Measurements from ENCODE around the gene NARF.
"Not testable (repeated sequence)": the region's sequence is repeated elsewhere in the genome, so short reads cannot be mapped to it uniquely, and the experiment has no call there.

NARF gene

DNA sequence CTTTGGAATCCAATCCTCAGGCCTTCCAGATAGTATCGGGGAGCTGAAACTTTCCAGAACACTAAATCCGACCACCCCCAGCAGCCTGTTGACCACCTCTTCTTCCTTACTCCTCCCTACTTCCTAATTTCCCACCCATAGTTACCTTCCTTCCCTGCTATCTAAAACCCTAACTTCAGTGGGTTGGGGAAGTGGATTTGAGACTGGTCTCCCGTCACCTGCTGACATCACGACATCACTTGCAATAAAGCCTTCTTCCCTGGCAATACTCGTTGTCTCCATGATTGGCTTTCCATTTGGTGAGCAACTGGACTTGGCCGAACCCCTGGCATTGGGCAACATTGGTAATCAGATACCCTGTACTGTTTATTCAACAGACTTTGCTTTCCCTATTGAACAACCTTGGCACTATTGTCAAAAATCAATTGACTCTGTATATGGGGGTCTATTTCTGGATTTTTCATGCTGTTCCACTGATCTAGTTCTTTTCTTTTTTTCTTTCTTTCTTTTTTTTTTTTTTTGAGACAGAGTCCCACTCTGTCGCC lies 49.2 kb downstream of the NARF start:
- no peak overlapping the region for H3K4me3 ChIP-seq (ENCODE audit: low read depth, low read length)
- DNase-seq (ENCODE audit: low read depth, low spot score): no peak
- in situ Hi-C loops (cut with HindIII; ENCODE audit: low sequenced_read_pairs): no loop called here
- TF ChIP-seq, protein P1, sequence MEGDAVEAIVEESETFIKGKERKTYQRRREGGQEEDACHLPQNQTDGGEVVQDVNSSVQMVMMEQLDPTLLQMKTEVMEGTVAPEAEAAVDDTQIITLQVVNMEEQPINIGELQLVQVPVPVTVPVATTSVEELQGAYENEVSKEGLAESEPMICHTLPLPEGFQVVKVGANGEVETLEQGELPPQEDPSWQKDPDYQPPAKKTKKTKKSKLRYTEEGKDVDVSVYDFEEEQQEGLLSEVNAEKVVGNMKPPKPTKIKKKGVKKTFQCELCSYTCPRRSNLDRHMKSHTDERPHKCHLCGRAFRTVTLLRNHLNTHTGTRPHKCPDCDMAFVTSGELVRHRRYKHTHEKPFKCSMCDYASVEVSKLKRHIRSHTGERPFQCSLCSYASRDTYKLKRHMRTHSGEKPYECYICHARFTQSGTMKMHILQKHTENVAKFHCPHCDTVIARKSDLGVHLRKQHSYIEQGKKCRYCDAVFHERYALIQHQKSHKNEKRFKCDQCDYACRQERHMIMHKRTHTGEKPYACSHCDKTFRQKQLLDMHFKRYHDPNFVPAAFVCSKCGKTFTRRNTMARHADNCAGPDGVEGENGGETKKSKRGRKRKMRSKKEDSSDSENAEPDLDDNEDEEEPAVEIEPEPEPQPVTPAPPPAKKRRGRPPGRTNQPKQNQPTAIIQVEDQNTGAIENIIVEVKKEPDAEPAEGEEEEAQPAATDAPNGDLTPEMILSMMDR (IDR thresholded peaks at IDR 0.05; ENCODE audit: low read depth, low read length): no peak

DNA sequence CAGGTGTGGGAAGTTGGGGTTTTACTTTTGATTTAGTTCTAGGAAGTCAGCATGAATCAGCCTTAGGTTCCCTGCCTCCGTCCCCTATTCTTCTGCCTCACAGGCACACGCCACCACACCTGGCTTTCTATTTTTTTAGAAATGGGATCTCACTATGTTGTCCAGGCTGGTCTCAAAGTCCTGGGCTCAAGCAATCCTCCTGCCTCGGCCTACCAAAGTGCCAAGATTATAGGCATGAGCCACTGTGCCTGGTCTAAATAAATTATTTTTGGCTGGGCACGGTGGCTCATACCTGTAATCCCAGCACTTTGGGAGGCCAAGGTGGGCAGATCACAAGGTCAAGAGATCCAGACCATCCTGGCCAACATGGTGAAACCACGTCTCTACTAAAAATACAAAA lies 53.1 kb downstream of the NARF start:
- H3K4me3 ChIP-seq (ENCODE audit: low read depth, low read length); DNase-seq (ENCODE audit: low read depth, low spot score); in situ Hi-C loops (cut with HindIII; ENCODE audit: low sequenced_read_pairs): not testable (repeated sequence)

DNA sequence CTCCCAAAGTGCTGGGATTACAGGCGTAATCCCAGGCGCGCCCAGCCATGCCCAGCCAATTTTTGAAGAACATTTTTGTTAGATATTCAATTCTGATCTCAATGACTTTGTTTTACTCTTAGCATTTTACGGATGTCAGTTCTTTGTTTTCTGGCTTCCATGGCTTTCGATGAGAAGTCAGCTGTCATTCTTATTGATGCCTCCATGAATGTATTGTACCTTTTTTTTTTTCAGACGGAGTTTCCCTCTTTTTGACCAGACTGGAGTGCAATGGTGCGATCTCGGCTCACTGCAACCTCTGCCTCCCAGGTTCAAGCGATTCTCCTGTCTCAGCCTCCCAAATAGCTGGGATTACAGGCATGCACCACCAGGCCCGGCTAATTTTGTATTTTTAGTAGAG lies 55.3 kb downstream of the NARF start:
- in situ Hi-C loops (cut with HindIII; ENCODE audit: low sequenced_read_pairs): not testable (repeated sequence)

DNA sequence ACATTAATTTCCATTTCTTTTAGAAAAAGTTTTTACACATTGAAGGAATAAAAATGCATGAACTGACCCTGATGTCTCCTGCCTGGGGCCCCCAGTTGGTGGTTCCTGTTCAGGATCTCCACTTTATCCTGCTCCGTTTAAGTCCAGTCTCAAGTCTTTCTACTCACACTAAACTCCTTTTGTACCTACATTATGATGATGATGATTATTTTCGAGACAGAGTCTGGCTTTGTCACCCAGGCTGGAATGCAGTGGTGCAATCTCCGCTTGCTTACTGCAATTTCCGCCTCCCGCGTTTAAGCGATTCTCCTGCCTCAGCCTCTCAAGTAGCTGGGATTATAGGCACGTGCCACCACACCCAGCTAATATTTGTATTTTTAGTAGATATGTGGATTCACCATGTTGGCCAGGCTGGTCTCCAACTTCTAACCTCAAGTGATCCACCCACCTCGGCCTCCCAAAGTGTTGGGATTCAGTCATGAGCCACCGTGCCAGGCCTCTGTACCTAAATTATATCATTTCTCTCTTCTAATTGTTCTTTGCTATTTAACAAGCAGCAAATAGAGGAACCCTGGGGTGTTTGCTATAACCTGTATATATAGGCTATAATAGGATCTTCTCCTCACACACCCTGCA lies 58.8 kb downstream of the NARF start:
- in situ Hi-C loops (cut with HindIII; ENCODE audit: low sequenced_read_pairs): no loop called here
- H3K4me3 ChIP-seq (ENCODE audit: low read depth, low read length): no peak overlapping the region
- TF ChIP-seq, protein P1 (IDR thresholded peaks at IDR 0.05; ENCODE audit: low read depth, low read length): no peak
- no peak for DNase-seq (ENCODE audit: low read depth, low spot score)

More for the DNA sequence above, 55.3 kb downstream of the NARF start:
- not testable (repeated sequence) for DNase-seq (ENCODE audit: low read depth, low spot score); H3K4me3 ChIP-seq (ENCODE audit: low read depth, low read length)

DNA sequence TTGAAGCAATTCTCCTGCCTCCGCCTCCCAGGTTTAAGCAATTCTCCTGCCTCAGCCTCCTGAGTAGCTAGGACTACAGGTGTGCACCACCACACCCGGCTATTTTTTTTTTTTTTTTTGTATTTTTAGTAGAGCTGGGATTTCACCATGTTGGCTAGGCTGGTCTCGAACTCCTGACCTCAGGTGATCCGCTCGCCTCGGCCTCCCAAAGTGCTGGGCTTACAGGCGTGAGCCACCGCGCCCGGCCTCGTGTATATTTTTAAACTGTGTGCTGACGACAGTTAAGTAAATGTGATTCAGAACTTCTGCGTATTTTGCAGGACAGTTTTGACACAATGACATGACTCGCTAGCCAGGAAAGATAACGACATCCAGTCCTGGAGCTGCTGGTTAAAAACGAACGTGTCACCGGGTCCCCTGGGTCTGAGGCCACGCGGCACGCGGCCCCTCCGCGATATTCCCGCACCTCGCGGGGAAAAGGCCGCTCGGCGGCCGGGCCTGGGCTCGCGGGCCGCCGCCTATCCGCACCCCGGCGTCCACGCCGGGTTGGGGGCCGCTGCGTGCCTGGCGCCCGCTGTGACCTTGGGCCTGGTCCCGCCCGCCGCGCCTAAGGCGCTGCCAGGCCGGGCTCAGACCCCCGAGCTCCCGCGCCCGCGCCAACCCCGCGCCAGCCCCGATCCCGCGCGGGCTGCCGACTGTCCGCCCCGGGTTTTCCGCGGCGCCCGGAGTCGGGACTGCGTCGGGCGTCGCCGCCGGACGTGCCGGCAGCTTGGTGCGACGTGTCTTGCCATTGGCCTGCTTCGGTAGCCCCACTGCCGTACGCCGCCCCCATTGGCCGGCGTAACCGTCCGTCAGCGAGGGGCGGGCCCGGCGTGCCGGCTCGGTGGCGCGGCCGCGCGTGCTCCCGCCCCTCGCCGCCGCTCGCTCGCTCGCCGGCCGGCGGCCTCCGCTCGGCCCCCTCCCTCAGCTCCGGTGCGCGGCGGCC lies 60.6 kb downstream of the NARF start, which contains the start of gene FOXK2:
Gene FOXK2 (plus strand): TSS at position 907 of the 985 bp plus-strand sequence. CDS start 157 bp downstream, outside the sequence.
- TF ChIP-seq, protein P1 (IDR thresholded peaks at IDR 0.05; ENCODE audit: low read depth, low read length): no peak
- H3K4me3 ChIP-seq (ENCODE audit: low read depth, low read length): peak within 1 kb of the TSS; percentile 68
- in situ Hi-C loops (cut with HindIII; ENCODE audit: low sequenced_read_pairs): no loop called here
- peak; percentile 95 for DNase-seq (ENCODE audit: low read depth, low spot score)

DNA sequence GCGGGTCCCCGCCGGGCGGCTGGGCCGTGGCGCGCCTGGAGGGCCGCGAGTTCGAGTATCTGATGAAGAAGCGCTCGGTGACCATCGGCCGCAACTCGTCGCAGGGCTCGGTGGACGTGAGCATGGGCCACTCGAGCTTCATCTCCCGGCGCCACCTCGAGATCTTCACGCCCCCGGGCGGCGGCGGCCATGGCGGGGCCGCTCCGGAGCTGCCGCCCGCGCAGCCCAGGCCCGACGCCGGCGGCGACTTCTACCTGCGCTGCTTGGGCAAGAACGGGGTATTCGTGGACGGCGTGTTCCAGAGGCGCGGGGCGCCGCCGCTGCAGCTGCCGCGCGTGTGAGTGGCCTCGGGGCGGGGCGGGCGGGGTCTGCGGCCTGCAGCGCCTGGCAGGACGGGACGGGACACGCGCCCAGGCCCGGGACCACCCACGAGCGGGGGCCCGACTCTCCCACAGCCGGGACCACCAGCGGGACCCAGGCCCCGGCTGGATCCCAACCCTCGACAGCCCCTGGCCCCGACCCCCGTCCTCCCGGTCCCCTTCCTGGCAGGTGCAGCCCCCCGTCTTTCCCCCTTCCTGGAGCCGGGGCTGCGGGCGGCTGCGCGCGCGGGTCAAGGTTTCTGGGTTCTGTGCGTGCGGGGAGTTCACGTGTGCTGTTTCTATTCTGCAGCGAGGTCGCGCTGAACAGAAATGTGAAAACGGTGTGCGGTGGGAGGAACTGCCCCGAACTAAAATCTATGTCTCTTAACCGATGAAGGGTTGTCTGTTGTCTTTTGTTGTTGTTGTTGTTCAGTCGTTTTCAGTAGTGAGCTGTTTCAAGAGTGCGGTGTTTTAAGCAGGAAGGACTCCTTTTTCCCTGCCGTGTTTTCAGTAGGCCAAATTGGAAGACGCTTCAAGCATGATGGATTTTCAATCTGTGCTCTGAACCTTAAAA lies 61.7 kb downstream of the NARF start:
- in situ Hi-C loops (cut with HindIII; ENCODE audit: low sequenced_read_pairs): no loop called here
- no peak for DNase-seq (ENCODE audit: low read depth, low spot score)
- H3K4me3 ChIP-seq (ENCODE audit: low read depth, low read length): peak overlapping the region; percentile 68

More for the DNA sequence above, 61.7 kb downstream of the NARF start:
- TF ChIP-seq, protein P1 (IDR thresholded peaks at IDR 0.05; ENCODE audit: low read depth, low read length): no peak
